OCI-LY1 (cell line): ENCODE data around the gene SESN1.

Source experiments
- CTCF ChIP-seq: fragments of 200-600 bp; sonication (generic), shearing (Covaris generic); IDR thresholded peaks from 2 replicates; pipeline ENCODE4 v1.5.1; 2017; ENCODE audit warnings: mild to moderate bottlenecking, antibody characterized with exemption, low read length, moderate library complexity, mixed read lengths
- EZH2 ChIP-seq: fragments of 200-600 bp; sonication (generic), shearing (Covaris generic); IDR thresholded peaks from 2 replicates; pipeline ENCODE4 v1.8.0; 2017; ENCODE audit warnings: borderline replicate concordance, mixed run types, mild to moderate bottlenecking, antibody characterized with exemption, low read length, moderate library complexity, mixed read lengths

GRCh38 chr6:109095036-109095834 lies 589 bp upstream of the SESN1 start, which contains the start of gene CEP57L1:
- TF ChIP-seq CTCF, result no peak
- TF ChIP-seq EZH2, result no peak
